ENCODE data around the gene LASP1.

The LASP1 gene

DNA sequence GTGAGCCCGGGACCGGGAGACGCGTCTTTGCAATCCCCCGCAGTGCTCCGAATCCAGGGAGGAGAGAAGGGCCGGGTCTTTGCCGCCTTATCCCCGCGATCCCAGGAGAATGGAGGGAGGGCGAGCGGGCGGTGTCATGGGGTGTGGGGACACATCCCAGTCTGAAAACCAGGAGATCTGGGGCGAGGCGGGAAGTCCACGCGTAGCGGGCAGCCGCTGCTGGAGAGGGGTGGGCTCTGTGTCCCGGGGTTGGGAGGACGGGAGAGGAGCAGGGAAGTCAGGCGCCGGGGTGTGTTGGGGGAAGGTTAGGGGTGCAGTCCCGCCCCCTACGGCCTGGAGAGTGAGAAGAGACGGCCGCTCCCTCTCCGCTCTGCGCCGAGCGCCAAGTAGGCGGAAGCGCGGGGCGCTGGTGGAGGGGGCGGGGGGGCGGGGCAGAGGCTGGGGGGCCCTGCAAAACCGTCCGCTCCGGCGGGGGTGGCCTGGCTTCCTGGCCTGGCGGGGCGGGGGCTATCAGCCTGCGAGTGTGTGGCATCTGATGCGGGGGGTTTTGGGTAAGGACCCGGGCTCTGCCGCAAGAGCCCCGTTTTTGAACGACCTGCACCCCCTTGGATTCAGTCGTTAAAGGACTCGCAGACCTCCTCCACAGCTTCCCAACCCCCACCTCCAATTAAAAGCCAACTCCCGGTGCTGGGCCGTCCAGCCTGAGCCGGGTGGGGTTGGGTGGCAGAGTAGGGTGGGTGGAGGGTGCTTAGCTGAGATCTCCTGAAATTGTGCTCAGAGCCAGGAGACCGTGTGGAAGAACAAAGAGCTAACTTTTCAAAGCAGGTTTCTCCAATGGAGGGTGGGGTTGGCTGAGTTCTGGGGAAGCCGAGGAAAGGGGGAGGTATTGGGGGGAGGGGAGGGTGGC lies 654 bp downstream of the LASP1 start:
- DNase-seq (ENCODE audit: low spot score) = peak; percentile 81

DNA sequence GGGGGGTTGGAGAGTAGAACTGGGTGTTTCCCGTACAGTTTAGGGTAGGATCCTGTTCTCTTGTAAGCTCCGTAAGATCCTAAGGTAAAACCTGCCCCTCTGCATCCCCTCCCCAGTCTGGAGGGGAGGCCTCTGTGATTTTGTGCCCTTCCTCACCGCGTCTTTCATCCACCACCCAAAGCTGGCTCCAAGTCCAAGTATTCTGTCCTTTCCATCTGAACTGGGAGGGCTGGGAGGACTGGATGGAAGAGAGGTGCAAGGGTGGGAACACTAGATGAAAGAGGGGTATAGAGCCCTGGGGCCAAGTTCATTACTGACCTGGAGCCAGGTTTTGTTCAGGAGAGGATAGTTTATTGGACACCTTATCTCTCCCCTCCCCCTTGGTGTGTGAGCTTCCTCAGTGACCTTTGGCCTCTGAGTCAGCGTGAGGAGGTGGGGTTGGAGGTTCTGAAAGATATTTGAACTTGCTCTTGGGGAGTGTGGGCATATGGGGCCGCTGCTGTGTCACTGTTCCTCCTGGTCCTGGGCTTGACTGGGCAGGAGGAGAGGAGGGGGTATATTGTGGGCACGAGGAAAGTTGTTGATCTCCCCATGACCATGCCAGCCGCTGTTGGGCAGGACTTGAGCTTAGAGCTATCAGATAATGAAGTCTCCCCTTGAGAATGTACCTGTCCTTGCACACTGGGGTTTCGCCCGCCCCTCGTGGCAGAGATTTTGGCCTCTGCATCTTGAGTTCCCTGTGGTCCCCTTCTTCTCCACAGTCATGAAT lies 1.6 kb downstream of the LASP1 start:
- no peak for DNase-seq (ENCODE audit: low spot score)

DNA sequence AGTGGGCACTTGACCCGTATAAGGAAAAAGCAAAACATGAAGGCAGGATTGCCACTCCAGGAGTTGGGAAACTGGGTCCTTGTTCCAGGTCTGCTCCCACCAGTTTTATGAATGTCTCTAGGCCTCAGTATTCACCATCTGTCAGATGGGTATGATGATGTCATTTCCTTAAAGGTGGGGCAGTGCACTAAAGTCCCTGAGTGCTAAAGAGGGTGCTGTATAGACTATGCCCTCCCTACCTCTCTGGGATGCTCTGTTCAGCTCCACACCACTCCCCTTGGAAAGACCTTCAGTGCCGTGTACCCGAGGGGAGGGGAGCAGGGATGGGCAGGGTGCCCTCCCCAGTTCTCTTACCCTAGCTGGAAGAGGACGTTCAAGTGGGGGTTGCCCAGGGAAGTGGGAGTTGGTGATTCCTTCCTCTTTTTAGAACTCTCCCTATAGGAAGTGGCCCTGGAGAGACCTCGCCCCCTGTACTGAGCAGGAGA lies 2.2 kb downstream of the LASP1 start:
- no peak for DNase-seq (ENCODE audit: low spot score)

DNA sequence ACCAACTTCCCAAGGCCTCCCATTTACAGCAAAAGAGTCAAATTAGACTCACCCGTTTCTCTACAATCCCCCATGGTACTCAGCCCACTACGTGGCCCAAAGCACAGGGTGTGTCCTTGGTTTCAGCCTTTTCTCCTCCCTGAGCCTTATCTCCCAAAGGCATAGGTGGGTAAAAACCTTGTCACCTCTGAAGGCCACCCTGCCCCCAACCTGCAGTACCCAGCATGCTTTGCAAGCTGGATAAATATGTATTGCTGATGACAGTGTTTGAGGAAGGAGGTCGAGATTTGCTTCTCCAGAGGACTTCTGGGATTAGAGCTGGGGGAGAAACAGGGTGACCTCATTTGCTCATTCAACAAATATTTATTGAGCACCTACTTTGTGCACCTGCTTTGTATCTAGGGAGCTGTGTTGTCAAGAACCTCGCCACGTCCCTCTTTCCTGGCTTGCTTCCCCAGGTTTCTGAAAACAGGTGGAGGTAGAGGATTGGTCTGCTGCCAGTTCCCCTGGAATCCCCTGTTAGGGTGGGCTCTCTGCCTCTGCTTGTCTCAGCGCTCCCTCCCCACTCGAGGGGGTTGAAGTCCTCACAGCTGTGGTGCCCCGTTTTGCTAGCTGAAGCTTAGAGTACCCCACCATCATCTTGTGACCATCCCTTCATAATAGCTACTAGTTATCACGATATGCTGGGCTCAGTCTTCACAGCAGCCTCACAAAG lies 3.0 kb downstream of the LASP1 start:
- peak; percentile 39 for DNase-seq (ENCODE audit: low spot score)

DNA sequence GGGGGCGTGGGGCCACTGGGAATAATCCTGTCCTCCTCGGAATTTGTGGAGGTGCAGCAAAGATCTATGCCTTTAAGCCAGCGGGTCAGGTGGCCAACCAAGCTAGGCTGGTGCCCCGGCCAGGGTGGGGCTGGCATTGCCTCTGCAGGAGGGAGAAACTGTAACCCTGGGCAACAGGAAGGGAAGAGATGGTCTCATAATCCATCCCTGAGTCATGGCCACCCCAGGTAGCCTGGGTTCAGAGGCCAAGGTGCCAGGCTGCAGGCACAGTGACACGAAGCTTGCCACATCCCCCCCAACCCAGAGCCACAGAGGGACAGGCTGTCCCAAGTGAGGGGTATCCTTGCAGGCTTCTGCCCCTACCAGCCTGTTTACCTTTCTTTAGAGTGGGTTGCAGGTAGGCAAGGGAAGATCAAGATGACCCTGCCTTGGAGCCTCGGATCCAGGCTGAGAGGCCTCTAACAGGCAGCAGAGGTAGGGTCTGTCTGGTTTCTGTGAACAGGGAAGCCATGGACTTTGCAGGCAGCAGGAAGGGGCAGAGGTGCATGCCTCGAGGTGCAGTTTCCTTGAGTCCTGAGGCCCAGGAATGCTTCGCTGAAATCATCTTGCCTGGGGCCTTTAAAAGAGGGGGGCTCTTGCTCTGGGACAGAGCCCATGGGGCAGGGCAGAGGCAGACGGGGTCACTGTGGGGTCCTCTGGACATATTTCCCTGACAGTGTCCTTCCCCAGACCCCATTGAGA lies 4.0 kb downstream of the LASP1 start:
- peak; percentile 50 for DNase-seq (ENCODE audit: low spot score)

DNA sequence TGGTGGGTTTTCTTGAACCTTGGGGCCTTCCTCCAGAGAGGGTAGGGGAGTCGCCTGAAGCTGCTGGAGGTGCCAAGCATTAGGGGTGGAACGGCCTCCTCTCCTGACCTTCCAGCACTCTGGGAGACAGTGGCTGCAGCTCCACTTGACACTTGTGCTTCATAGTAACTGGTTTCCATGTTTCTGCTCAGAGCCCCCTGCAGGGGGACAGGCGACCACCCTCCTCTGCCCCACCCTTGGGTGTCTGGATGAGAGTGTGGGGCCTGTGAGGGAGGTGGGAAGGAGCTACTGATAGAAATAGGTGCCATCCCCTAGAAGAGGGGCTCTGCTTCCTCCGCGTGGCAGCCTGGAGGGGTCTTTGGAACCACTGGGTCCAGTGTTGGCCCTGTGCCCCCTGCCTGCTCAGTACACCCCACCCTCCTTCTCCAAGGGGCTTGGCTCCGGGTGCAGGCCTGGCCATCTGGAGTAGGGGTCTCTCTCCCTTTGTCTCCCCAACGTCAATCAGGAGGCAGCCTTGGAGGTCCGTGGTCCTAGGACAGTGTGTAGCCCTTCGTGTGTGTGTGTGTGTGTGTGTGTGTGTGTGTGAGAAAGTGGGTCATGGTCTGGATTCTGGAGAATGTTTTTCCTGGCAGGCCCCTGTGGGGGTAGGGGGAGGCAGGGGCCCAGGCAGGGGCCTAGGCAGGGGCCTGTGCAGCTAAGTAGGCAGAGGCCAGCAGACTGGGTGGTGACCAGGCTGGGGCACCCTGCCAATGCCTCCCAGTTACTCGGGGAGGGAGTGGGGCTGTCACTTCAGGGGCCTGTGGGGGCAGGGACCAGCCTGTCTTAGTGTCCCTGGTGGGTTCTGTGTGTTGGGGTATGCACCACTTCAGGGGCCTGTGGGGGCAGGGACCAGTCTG lies 4.9 kb downstream of the LASP1 start:
- DNase-seq (ENCODE audit: low spot score) = peak; percentile 47

DNA sequence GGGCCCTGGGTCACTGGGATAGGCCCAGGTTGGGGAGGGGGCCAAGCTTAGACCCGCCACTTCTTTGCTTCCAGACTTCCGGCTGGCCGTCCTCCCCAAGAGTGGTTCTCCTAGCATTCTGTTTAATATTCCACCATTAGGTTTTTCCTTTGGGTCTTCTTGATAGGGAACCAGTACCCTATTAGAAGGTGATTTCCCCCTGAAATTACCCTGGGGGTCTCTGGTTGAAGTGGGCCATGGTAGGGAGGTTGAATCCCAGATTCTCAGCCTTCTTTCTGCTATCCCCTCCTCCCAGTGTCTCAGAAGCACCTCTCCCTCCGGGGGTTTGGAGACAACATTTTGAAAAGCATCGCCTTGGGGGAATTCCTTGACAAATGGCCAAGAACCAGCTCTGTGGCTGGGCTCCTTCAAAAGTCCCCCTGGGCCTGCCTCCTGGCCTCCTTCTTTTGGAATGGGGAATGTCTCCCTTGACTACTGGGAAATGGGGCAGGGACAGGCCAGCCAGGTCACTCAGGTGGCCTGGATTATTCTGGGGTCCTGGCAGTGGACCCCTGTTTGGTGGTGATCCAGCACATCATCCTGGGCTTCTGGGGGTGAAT lies 5.7 kb downstream of the LASP1 start:
- DNase-seq (ENCODE audit: low spot score) = no peak

DNA sequence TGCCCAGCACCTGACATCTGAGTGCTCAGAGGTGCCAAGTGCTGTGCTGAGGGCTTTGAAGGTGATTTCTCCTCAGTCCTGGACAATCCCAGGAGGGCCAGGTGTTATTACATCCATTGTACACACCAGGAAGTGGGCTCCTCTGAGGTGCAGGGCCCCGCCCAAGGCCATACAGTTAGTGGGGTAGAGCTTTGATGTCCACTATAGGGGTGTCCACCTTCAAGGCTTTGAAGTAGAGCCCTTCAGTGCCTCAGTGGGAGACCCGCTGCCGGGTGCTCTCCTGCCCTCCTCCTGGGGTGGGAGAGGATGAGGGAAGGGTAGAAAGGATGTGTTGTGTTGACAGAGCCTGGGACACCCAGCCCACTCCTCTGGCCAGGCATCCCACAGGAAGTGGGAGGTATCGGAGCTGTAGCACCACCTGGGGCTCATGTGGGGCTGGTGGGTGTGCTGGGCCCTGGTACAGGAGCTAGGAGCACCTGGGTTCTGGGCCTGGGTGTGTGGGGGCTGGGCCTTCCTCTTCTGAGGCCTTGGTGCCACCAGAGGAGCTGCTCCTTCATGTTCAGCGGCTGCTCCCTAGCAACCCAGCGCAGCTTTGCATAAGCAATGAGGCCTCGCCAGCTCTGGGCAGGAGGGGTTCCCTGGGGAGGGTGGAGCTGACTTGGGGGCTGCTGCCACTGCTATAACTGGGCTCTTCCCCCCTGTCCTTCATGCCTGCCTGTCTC lies 7.4 kb downstream of the LASP1 start:
- DNase-seq (ENCODE audit: low spot score) = no peak

DNA sequence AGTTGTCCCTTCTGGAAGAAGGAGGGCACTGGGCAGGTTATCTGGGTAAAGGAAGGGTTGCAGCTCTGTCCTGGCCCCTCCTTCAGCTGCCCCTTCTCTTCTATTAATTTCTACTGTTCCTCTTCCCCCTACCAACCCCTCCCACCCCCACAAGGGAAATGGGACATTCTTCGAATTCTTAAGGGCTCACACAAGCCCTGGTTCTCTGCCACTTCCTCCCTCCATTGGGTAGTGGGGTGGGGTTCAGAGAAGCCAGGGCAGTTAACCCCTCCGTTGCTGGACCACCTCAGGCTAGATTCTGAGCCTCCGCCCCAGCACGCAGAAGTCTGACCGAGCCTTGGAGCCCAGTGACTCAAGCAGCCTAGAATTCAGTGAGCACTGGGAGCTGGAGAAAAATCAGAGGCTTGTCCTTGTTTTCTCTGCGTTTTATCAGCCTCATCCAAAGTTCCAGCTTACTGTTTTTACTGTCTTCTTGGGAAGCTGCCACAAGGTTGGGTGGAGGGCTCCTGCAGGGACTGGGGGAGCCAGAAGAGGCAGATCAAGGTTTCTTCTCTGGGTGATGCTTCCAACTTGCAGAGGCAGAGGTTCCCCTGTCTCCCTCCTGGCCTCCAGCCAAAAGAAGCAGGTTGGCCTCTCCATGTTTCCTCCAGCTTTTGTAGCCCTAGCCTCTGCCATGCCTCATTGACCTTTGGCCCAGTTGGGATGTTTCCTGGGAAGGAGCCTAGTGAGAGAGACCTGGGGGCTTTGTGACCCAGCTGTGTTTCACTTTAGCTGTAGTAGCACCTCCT lies 10.2 kb downstream of the LASP1 start:
- peak; percentile 83 for DNase-seq (ENCODE audit: low spot score)

DNA sequence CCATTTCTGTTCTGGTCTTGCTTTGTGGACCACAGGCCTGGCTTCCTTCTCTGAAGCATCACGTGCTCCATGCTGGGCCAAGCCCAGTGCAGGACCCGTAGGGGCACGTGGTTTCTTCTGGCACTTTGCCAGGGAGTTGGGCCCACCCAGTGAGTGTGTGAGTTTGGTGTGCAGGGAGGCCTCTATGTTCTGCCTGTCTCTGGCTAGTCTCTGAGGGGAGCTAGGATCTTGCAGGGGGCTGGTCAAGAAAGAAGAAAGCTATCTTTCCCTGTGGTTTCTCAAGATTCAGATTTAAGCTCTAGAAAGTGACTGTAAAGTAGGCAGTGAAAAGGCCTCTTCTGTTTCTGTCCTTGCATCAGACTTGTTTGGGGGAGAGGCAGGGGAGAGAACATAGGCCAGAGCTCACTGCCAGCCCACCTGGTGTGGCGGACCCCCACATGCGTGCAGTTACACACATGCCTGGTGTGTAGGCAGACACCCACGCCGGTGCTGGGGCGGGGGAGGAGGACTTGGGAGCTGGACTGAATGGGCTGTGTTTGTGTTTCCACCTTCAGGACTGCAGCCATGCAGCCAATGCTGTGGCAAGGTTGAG lies 11.8 kb downstream of the LASP1 start:
- DNase-seq (ENCODE audit: low spot score) = no peak

DNA sequence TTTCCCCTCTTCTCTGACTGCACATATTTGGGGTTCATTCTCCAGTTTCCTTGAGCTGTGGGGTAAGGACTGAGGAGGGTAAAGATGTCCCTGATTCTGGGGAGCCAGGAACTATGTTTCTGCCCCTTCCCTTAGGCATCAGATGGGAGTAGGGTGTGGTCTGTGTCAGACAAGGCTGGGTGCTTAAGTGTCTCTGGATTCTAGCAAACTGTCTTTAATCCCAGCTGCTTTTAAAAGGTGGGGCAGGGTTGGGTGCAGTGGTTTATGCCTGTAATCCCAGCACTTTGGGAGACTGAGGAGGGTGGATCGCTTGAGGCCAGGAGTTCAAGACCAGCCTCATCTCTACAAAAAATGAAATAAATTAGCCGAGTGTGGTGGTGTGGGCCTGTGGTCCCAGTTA lies 13.0 kb downstream of the LASP1 start:
- DNase-seq (ENCODE audit: low spot score) = no peak

DNA sequence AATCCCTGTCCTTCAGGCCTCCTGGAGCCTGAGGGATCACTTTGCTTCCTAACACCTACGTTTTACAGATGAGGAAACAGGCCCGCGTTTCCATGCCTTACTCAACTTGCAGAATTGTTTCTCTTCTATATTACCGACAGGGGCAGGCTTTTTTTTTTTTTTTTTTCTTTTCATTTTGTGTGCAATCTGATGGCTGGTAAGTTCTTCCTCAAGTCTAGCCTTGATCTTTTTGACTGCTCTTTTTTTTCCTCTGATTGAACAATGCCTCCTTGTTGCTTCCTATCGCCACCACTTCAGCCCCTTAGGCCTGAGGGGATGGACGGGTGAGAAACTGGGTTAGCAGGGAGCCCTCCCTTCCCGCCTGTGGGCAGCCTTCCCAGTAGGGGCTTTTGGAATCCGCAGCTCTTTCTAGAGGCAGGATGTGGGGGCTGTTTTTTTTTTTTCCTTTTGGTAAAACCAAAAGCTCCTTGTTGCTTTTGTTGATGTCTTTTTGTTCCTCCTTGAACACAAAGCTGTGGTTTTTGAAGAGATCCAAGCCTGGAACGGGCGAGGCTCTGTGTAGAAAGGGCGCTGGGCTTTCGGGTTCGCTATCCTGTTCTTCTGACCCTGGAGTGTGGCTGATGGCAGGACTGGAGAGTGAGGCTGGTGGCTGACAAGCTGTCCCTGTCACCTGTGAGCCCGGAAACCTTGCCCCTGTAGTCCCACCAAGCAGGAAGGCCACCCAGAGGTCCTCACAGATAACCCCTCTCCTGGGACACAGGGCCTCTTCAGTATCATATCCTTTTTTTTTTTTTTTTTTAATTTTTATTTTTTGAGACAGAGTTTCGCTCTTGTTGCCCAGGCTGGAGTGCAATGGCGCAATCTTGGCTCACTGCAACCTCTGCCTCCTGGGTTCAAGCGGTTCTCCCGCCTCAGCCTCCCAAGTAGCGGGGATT lies 14.0 kb downstream of the LASP1 start:
- DNase-seq (ENCODE audit: low spot score) = no peak

DNA sequence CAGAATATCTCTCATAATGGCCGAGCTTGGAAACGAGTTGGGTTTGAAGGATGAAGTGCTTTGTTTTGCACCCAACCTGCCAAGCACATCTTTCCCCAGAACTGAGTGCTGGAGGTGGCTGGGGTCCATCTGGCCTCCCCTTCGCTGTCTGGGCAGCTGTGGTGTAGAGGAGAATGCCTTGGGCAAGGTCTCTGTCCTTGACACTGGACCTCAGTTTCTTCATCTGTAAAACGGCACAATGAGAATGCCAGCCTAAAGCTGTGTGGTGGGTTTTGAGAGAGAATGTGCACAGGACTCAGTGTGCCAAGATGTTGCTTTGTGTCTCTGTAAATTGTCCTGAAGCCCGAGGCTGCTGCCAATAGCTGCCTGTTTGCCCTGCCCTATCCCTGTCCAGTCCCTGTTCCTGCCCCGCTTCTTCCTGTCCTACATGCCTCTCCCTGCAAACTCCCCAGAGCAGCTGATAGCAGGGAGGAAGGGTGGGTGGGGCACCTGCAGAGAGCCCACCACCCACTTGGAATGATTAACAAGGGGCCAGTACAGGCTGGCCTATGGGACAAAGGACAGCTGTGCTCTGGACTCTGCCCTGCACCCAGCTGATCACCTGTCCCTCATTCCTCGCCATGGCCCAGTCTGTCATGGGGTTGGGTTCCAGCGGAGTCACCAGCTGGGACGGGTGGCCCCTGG lies 15.3 kb downstream of the LASP1 start:
- DNase-seq (ENCODE audit: low spot score) = no peak

DNA sequence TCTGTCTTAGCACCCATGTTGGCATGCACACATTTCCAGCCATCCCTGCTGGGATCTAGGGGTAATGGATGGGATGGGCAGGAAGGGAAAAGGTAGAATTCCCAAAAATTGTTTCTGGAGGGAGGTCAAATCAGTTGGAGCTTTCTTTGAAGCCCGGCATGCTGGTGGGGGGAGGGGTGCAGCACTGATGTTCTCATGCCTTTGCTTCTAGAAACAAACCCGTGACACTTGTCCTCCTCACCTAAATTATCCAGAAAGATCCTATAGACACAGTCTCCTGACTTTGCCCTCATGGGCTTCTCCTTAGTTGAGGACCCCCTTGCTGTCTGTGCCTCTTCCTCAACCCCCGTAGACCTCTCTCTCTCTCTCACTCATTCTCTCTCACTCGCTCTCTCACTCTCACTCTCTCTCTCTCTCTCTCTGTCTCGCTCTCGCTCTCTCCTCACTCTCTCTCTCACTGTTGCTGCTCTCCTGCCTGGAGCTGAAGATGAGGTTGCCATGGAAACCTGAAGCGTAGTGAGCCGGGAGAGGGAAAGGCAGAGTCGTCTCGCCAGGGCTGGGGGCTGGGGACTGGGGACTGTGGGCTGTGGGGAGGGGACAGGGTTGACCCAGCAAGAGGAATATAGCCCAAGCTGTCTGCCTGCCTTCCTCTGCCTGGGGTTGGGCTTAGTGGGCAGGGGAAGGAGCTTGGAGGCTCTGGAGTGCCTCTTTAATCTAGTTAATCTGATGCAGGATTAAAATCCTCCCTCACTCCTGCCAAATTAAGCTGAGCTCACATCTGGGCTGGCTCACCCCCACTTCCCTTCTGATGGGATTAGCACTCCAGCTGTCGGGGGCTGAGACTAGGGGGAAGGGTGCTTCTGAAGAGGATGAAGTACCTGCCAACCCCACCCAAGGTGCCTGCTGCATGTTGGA lies 16.1 kb downstream of the LASP1 start:
- peak; percentile 89 for DNase-seq (ENCODE audit: low spot score)

DNA sequence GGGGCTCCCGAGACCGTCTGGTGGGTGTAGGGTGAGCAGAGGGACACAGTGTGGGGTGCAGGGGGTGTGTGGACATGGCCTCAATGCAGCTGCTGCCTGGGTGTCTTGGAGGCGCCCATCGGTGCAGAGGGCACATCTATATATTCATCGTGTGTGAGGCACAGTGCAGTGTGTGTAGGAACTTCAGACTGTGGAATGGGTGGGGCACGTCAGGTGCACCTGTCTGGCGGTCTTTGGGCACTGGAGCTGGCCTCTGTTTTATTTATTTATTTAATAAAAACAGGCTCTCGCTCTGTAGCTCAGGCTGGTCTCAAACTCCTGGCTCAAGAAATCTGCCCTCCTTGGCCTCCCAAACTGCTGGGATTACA lies 16.8 kb downstream of the LASP1 start:
- no peak for DNase-seq (ENCODE audit: low spot score)

DNA sequence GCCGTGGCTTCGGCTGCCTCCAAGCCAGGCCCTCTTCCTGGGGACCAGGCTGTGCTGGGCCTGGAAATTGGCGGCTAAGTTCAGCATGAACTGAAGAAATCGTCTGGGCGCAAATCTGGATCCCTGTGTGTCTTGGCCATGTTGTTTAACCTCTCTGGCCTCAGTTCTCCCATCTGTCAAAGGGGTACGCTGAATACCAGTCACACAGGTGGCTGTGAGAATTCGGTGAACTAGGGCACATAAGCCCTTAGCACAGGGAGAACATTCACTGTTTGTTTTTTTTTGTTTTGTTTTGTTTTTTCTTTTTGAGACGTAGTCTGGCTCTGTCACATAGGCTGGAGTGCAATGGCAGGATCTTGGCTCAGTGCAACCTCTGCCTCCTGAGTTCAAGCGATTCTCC lies 19.0 kb downstream of the LASP1 start:
- DNase-seq (ENCODE audit: low spot score) = no peak

All from ecto neural progenitor cell (in vitro differentiated cells).